MM.1S (cell line): ENCODE measurements around the gene MICU1.

Experiments used
- DNase-seq: peaks from one replicate; pipeline ENCODE4 v3.0.0-alpha.2; 2015
- H2AFZ ChIP-seq: fragments of 300-600 bp; sonication (generic); 2 replicates; pipeline ENCODE4 v1.6.0; 2016; ENCODE audit warnings: antibody characterized with exemption, low read length
- H3F3A ChIP-seq: fragments of 300-600 bp; sonication (generic); 2 replicates; pipeline ENCODE4 v1.6.1; 2016; ENCODE audit warnings: mild to moderate bottlenecking, antibody characterized with exemption, low read length, moderate library complexity, mixed read lengths; ENCODE audit not compliant: insufficient read depth
- H3K27ac ChIP-seq: fragments of 300-600 bp; sonication (generic); 2 replicates; pipeline ENCODE4 v1.5.1; 2016; ENCODE audit warnings: mild to moderate bottlenecking, low read length
- H3K27me3 ChIP-seq: fragments of 300-600 bp; sonication (generic); replicated peaks from 2 replicates; pipeline ENCODE4 v1.6.0; 2016; ENCODE audit warnings: low read length; ENCODE audit not compliant: insufficient read depth
- H3K36me3 ChIP-seq: fragments of 300-600 bp; sonication (generic); replicated peaks from 2 replicates; pipeline ENCODE4 v1.6.1; 2016; ENCODE audit warnings: mild to moderate bottlenecking, low read length, mixed read lengths; ENCODE audit not compliant: insufficient read depth
- H3K4me1 ChIP-seq: fragments of 300-600 bp; sonication (generic); 2 replicates; pipeline ENCODE4 v1.6.1; 2016; ENCODE audit warnings: low read length, mixed read lengths
- H3K4me2 ChIP-seq: fragments of 300-600 bp; sonication (generic); 2 replicates; pipeline ENCODE4 v1.6.0; 2016; ENCODE audit warnings: low read depth, low read length
- H3K4me3 ChIP-seq: fragments of 300-600 bp; sonication (generic); 2 replicates; pipeline ENCODE4 v1.5.1; 2016; ENCODE audit warnings: low read length, mixed read lengths
- H3K79me2 ChIP-seq: fragments of 300-600 bp; sonication (generic); 2 replicates; pipeline ENCODE4 v1.6.1; 2016; ENCODE audit warnings: mixed run types, low read length, mixed read lengths
- H3K9ac ChIP-seq: fragments of 300-600 bp; sonication (generic); 2 replicates; pipeline ENCODE4 v1.6.1; 2016; ENCODE audit warnings: low read length, mixed read lengths
- H3K9me2 ChIP-seq: fragments of 300-600 bp; sonication (generic); replicated peaks from 2 replicates; pipeline ENCODE4 v1.6.1; 2016; ENCODE audit warnings: mild to moderate bottlenecking, low read length, mixed read lengths; ENCODE audit not compliant: insufficient read depth
- H3K9me3 ChIP-seq: fragments of 300-600 bp; sonication (generic); replicated peaks from 2 replicates; pipeline ENCODE4 v1.6.1; 2016; ENCODE audit warnings: mild to moderate bottlenecking, low read length, mixed read lengths; ENCODE audit not compliant: insufficient read depth
- H4K20me1 ChIP-seq: fragments of 300-600 bp; sonication (generic); 2 replicates; pipeline ENCODE4 v1.6.1; 2016; ENCODE audit warnings: mild to moderate bottlenecking, low read length, moderate library complexity, mixed read lengths; ENCODE audit not compliant: insufficient read depth
- CTCF ChIP-seq: fragments of 300-600 bp; sonication (generic); IDR thresholded peaks from 2 replicates; pipeline ENCODE4 v1.5.1; 2016; ENCODE audit warnings: antibody characterized with exemption, low read length, mixed read lengths
- EZH2 ChIP-seq: fragments of 300-600 bp; sonication (generic); optimal IDR thresholded peaks from 2 replicates; pipeline ENCODE3; 2017; ENCODE audit warnings: low read depth, mild to moderate bottlenecking, antibody characterized with exemption, low read length, mixed read lengths
- EZH2phosphoT487 ChIP-seq: fragments of 300-600 bp; sonication (generic); IDR thresholded peaks from 2 replicates; pipeline ENCODE4 v1.6.1; 2018; ENCODE audit warnings: antibody characterized with exemption, low read length

MICU1 gene

GRCh38 chr10:72340510-72341261 is 285.2 kb downstream of the MICU1 start:
- Histone ChIP-seq H3K4me1 (peaks cover 17% of the 10 kb centered on the region), H3K9me2 (no peaks in the 10 kb centered on the region), H3K9ac (no peak overlapping the region), H4K20me1 (no peaks in the 10 kb centered on the region), H3F3A (peaks cover 11% of the 10 kb centered on the region), H3K4me3 (no peak overlapping the region), H3K36me3 (no peaks in the 10 kb centered on the region; the same call in none of the 2 replicates), H3K79me2 (peaks cover 3% of the 10 kb centered on the region; the same call in 1 of the 2 replicates), H3K4me2 (no peak overlapping the region), H3K27me3 (no peaks in the 10 kb centered on the region), H2AFZ (no peak overlapping the region), H3K9me3 (no peaks in the 10 kb centered on the region), H3K27ac (no peak overlapping the region)
- no peak for TF ChIP-seq EZH2
- TF ChIP-seq CTCF, result peak; percentile 95
- DNase-seq, result peak; percentile 70

- Histone ChIP-seq H3K27ac (no peak overlapping the region), H3K4me1 (peaks cover 35% of the 10 kb centered on the region), H3K4me3 (no peak overlapping the region), H3K9me3 (no peaks in the 10 kb centered on the region), H3K9me2 (no peaks in the 10 kb centered on the region), H3K4me2 (no peak overlapping the region), H3K9ac (no peak overlapping the region), H4K20me1 (no peaks in the 10 kb centered on the region), H2AFZ (no peak overlapping the region), H3K79me2 (peaks cover 3% of the 10 kb centered on the region; the same call in 1 of the 2 replicates), H3K36me3 (no peaks in the 10 kb centered on the region; the same call in none of the 2 replicates), H3F3A (peaks cover 18% of the 10 kb centered on the region), H3K27me3 (no peaks in the 10 kb centered on the region)
- DNase-seq, result no peak
- TF ChIP-seq EZH2phosphoT487 (no peak), EZH2 (no peak), CTCF (no peak)
These were observed 287.7 kb downstream of the MICU1 start for GRCh38 chr10:72338180-72338579.

DNA sequence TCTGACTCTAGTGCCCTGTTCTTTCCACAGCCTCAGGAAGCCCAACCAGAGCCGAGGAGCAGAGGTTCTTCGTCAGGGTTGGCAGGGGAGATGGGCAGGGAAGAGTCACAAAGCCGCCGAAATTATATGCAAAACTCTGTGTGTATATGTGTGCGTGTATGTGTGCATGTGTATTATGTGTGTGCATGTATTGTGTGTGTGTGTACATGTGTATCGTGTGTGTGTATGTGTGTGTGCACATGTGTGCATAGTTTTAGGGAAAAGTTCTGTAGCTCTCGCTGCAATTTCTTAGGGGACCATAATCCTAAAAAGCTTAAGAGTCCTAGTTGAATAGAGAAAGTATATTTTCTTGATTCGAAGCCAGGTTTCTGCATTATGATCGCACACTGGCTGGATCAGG is 288.2 kb downstream of the MICU1 start:
- H3K36me3 ChIP-seq, result no peaks in the 10 kb centered on the region; the same call in none of the 2 replicates
- DNase-seq, result no peak
- H3K4me3 ChIP-seq, result no peak overlapping the region

More for the DNA sequence above, 288.2 kb downstream of the MICU1 start:
- Histone ChIP-seq H3K4me2 (no peak overlapping the region), H3K27me3 (no peaks in the 10 kb centered on the region), H3F3A (peaks cover 18% of the 10 kb centered on the region), H3K9me2 (no peaks in the 10 kb centered on the region), H3K4me1 (peaks cover 35% of the 10 kb centered on the region), H3K9me3 (no peaks in the 10 kb centered on the region), H3K9ac (no peak overlapping the region), H3K27ac (no peak overlapping the region), H2AFZ (no peak overlapping the region), H4K20me1 (no peaks in the 10 kb centered on the region), H3K79me2 (peaks cover 3% of the 10 kb centered on the region; the same call in 1 of the 2 replicates)
- TF ChIP-seq EZH2phosphoT487 (no peak), EZH2 (no peak), CTCF (no peak)
